ENCODE data around the gene RAB11FIP5. TPM values are rescaled to one million over a fixed set of nuclear protein-coding genes. Genes with fewer than 3 reads are reported as not detected.

Gene RAB11FIP5
- total and polyA plus RNA-seq, 2 experiments from 2014 or later = 4.4 to 16.6 TPM

DNA sequence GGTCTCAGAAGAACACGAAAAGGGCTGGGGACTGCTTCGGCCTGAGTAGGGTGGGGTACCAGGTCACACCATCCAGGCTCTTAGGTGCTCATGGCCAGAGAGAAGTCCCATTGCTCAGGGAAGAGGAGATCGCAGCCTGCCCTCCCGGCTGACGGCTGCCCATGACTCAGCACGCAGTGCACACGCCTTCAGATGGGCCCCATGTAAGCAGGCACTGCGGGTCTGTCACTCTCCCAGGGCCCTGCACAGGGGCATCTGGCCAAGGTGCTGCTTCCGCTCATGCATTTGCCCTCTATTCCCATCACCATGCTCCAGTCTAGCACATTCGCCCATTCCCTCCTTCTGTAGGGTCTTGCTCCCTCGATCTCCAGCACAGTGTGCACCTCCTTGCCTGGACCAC lies 76.0 kb downstream of the RAB11FIP5 start:
- peaks cover 7% of the 10 kb centered on the region for H3K27me3 Mint-ChIP-seq (ENCODE audit: insufficient read depth, low read depth, poor library complexity)
- no peaks in the 10 kb centered on the region; the same call in 1 of the 3 replicates for H3K36me3 Mint-ChIP-seq (ENCODE audit: low read depth)
- H3K27ac ChIP-seq (ENCODE audit: low read depth) = no peak overlapping the region
- no peak overlapping the region; the same call in 1 of the 2 replicates for H3K27ac Mint-ChIP-seq
- H3K36me3 ChIP-seq (ENCODE audit: insufficient read depth) = no peaks in the 10 kb centered on the region
- H3K27me3 ChIP-seq (ENCODE audit: insufficient read depth) = no peaks in the 10 kb centered on the region
- H3K9me2 ChIP-seq (ENCODE audit: insufficient read depth) = no peaks in the 10 kb centered on the region
- H3K4me1 Mint-ChIP-seq = peaks cover 26% of the 10 kb centered on the region
- no peaks in the 10 kb centered on the region for H3K9me3 Mint-ChIP-seq
- TF ChIP-seq, protein P1, sequence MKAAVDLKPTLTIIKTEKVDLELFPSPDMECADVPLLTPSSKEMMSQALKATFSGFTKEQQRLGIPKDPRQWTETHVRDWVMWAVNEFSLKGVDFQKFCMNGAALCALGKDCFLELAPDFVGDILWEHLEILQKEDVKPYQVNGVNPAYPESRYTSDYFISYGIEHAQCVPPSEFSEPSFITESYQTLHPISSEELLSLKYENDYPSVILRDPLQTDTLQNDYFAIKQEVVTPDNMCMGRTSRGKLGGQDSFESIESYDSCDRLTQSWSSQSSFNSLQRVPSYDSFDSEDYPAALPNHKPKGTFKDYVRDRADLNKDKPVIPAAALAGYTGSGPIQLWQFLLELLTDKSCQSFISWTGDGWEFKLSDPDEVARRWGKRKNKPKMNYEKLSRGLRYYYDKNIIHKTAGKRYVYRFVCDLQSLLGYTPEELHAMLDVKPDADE (IDR thresholded peaks at IDR 0.05) = no peak
- TF ChIP-seq STAT1 (IDR thresholded peaks at IDR 0.05; ENCODE audit: unreplicated experiment) = no peak
- no peak for TF ChIP-seq JUNB (IDR thresholded peaks at IDR 0.05; ENCODE audit: unreplicated experiment)
- TF ChIP-seq ZNF462 (CRISPR knock-in tag; IDR thresholded peaks at IDR 0.05) = no peak
- TF ChIP-seq, protein P2, sequence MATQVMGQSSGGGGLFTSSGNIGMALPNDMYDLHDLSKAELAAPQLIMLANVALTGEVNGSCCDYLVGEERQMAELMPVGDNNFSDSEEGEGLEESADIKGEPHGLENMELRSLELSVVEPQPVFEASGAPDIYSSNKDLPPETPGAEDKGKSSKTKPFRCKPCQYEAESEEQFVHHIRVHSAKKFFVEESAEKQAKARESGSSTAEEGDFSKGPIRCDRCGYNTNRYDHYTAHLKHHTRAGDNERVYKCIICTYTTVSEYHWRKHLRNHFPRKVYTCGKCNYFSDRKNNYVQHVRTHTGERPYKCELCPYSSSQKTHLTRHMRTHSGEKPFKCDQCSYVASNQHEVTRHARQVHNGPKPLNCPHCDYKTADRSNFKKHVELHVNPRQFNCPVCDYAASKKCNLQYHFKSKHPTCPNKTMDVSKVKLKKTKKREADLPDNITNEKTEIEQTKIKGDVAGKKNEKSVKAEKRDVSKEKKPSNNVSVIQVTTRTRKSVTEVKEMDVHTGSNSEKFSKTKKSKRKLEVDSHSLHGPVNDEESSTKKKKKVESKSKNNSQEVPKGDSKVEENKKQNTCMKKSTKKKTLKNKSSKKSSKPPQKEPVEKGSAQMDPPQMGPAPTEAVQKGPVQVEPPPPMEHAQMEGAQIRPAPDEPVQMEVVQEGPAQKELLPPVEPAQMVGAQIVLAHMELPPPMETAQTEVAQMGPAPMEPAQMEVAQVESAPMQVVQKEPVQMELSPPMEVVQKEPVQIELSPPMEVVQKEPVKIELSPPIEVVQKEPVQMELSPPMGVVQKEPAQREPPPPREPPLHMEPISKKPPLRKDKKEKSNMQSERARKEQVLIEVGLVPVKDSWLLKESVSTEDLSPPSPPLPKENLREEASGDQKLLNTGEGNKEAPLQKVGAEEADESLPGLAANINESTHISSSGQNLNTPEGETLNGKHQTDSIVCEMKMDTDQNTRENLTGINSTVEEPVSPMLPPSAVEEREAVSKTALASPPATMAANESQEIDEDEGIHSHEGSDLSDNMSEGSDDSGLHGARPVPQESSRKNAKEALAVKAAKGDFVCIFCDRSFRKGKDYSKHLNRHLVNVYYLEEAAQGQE (IDR thresholded peaks at IDR 0.05; ENCODE audit: unreplicated experiment) = no peak
- TF ChIP-seq ZNF331 (CRISPR knock-in tag; IDR thresholded peaks at IDR 0.05; ENCODE audit: low read depth) = no peak
- TF ChIP-seq NANOG (IDR thresholded peaks at IDR 0.05; ENCODE audit: borderline replicate concordance) = no peak
- TF ChIP-seq EZH2phosphoT487 (IDR thresholded peaks at IDR 0.05; ENCODE audit: unreplicated experiment) = no peak
- TF ChIP-seq, protein P3, sequence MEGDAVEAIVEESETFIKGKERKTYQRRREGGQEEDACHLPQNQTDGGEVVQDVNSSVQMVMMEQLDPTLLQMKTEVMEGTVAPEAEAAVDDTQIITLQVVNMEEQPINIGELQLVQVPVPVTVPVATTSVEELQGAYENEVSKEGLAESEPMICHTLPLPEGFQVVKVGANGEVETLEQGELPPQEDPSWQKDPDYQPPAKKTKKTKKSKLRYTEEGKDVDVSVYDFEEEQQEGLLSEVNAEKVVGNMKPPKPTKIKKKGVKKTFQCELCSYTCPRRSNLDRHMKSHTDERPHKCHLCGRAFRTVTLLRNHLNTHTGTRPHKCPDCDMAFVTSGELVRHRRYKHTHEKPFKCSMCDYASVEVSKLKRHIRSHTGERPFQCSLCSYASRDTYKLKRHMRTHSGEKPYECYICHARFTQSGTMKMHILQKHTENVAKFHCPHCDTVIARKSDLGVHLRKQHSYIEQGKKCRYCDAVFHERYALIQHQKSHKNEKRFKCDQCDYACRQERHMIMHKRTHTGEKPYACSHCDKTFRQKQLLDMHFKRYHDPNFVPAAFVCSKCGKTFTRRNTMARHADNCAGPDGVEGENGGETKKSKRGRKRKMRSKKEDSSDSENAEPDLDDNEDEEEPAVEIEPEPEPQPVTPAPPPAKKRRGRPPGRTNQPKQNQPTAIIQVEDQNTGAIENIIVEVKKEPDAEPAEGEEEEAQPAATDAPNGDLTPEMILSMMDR (conservative IDR thresholded peaks at IDR 0.05; ENCODE audit: low read depth in 2 of 2) = no peak
- no peak for TF ChIP-seq CREB1 (CRISPR knock-in tag; IDR thresholded peaks at IDR 0.05; ENCODE audit: low read depth)
- H3F3A ChIP-seq (replicated peaks; ENCODE audit: low read depth) = no peaks in the 10 kb centered on the region
- DNase-seq (ENCODE audit: low spot score) = no peak
- H3K4me3 Mint-ChIP-seq = no peak overlapping the region
- 0 out of 2 replicates have a peak overlapping the region, but pooled peaks have one; percentile 32 for H3K4me2 ChIP-seq
- peaks cover 15% of the 10 kb centered on the region for H3K4me1 ChIP-seq (ENCODE audit: insufficient read depth)
- peak; percentile 25 for ATAC-seq
- H4K20me1 ChIP-seq (replicated peaks; ENCODE audit: insufficient read depth) = no peaks in the 10 kb centered on the region; the same call in 1 of the 2 replicates
- no peaks in the 10 kb centered on the region for H3K79me2 ChIP-seq (replicated peaks; ENCODE audit: insufficient read depth)
- H3K4me3 ChIP-seq = no peak overlapping the region
- no peak overlapping the region for H2AFZ ChIP-seq
